Chondrocyte (in vitro differentiated cells): Measurements from ENCODE around the gene SLCO3A1. TPM values are rescaled to one million over a fixed set of nuclear protein-coding genes. Genes with fewer than 3 reads are reported as not detected.

Experiments
- DNase-seq: peaks from one replicate; pipeline ENCODE4 v3.0.0; 2021; ENCODE audit warnings: mixed read lengths, low spot score
- H3K27ac Mint-ChIP-seq: one replicate; pipeline ENCODE4 v1.8.0; 2021; ENCODE audit warnings: mild to moderate bottlenecking, moderate library complexity, mixed read lengths; ENCODE audit not compliant: unreplicated experiment
- H3K27me3 Mint-ChIP-seq: 2 replicates; pipeline ENCODE4 v1.8.0; 2021; ENCODE audit warnings: low read depth, mixed read lengths
- H3K36me3 Mint-ChIP-seq: 2 replicates; pipeline ENCODE4 v1.8.0; 2021; ENCODE audit warnings: low read depth, mixed read lengths
- H3K4me1 Mint-ChIP-seq: 2 replicates; pipeline ENCODE4 v1.8.0; 2021; ENCODE audit warnings: low read depth, mild to moderate bottlenecking, mixed read lengths
- H3K4me3 Mint-ChIP-seq: one replicate; pipeline ENCODE4 v1.8.0; 2021; ENCODE audit warnings: mild to moderate bottlenecking, moderate library complexity, mixed read lengths; ENCODE audit not compliant: unreplicated experiment
- H3K9me3 Mint-ChIP-seq: 2 replicates; pipeline ENCODE4 v1.8.0; 2021; ENCODE audit warnings: low read depth, mixed read lengths
- total RNA-seq: library from RNA; stranded (reverse); gene quantifications from 3 replicates; pipeline ENCODE4 v1.2.1, GENCODE V29; 2021
- TF ChIP-seq, protein P1 (sequence below): fragments of 200-600 bp; sonication (generic); IDR thresholded peaks from 2 replicates; pipeline ENCODE4 v1.5.0; 2021; ENCODE audit warnings: antibody characterized with exemption, mild to moderate bottlenecking, moderate library complexity

The SLCO3A1 gene
- total RNA-seq, 1 donor from 2014 or later = 3.7 TPM

- no peak overlapping the region for H3K27ac Mint-ChIP-seq
- TF ChIP-seq, protein P1, sequence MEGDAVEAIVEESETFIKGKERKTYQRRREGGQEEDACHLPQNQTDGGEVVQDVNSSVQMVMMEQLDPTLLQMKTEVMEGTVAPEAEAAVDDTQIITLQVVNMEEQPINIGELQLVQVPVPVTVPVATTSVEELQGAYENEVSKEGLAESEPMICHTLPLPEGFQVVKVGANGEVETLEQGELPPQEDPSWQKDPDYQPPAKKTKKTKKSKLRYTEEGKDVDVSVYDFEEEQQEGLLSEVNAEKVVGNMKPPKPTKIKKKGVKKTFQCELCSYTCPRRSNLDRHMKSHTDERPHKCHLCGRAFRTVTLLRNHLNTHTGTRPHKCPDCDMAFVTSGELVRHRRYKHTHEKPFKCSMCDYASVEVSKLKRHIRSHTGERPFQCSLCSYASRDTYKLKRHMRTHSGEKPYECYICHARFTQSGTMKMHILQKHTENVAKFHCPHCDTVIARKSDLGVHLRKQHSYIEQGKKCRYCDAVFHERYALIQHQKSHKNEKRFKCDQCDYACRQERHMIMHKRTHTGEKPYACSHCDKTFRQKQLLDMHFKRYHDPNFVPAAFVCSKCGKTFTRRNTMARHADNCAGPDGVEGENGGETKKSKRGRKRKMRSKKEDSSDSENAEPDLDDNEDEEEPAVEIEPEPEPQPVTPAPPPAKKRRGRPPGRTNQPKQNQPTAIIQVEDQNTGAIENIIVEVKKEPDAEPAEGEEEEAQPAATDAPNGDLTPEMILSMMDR = no peak
- no peak for DNase-seq
- no peaks in the 10 kb centered on the region for H3K4me1 Mint-ChIP-seq
- H3K9me3 Mint-ChIP-seq = peaks cover 7% of the 10 kb centered on the region
- H3K4me3 Mint-ChIP-seq = no peak overlapping the region
- H3K27me3 Mint-ChIP-seq = peaks cover 5% of the 10 kb centered on the region
- no peaks in the 10 kb centered on the region for H3K36me3 Mint-ChIP-seq
These were observed 41.1 kb downstream of the SLCO3A1 start for GRCh38 chr15:91894606-91895005.

- H3K4me3 Mint-ChIP-seq = no peak overlapping the region
- peaks cover 7% of the 10 kb centered on the region for H3K9me3 Mint-ChIP-seq
- H3K27ac Mint-ChIP-seq = no peak overlapping the region
- TF ChIP-seq, protein P1 = no peak
- DNase-seq = no peak
- no peaks in the 10 kb centered on the region for H3K4me1 Mint-ChIP-seq
- no peaks in the 10 kb centered on the region for H3K36me3 Mint-ChIP-seq
- peaks cover 5% of the 10 kb centered on the region for H3K27me3 Mint-ChIP-seq
These were observed 41.5 kb downstream of the SLCO3A1 start for GRCh38 chr15:91895051-91895450.

DNA sequence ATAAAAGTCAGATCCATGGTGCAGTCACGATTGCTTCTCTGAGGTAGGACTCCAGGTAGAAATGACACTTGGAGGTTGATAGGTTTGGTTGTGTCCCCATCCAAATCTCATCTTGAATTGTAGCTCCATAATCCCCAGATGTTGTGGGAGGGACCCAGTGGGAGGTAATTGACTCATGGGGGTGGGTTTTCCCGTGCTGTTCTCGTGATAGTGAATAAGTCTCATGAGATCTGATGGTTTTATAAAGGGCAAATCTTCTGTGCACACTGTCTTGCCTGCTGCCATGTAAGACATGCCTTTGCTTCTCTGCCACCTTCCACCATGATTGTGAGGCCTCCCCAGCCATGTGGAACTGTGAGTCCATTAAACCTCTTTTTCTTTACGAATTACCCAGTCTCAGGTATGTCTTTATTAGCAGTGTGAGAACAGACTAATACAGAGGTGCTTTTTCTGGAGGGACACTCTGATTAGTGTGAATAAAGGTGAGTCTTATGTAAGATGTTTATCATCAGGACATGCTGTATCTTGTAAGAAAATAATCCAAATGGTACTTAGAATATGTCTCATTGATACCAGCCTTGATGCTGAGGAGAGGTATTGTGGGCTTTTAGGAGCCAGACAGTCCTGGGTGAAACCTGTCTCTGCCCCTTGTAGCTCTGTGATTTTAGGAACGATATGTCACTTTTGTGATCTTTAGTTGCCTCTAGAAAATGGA is 43.0 kb downstream of the SLCO3A1 start:
- Mint-ChIP-seq H3K27ac (no peak overlapping the region), H3K36me3 (no peaks in the 10 kb centered on the region), H3K4me1 (no peaks in the 10 kb centered on the region), H3K4me3 (no peak overlapping the region), H3K9me3 (peaks cover 13% of the 10 kb centered on the region), H3K27me3 (peaks cover 7% of the 10 kb centered on the region)
- DNase-seq = no peak
- TF ChIP-seq, protein P1 = no peak

GRCh38 chr15:91897585-91898372 is 44.3 kb downstream of the SLCO3A1 start:
- H3K27ac Mint-ChIP-seq = no peak overlapping the region
- H3K36me3 Mint-ChIP-seq = no peaks in the 10 kb centered on the region
- H3K27me3 Mint-ChIP-seq = peaks cover 7% of the 10 kb centered on the region
- peaks cover 18% of the 10 kb centered on the region for H3K9me3 Mint-ChIP-seq
- H3K4me1 Mint-ChIP-seq = no peaks in the 10 kb centered on the region
- DNase-seq = no peak
- TF ChIP-seq, protein P1 = no peak
- H3K4me3 Mint-ChIP-seq = no peak overlapping the region

GRCh38 chr15:91898843-91899242 is 45.3 kb downstream of the SLCO3A1 start:
- Mint-ChIP-seq H3K27ac (no peak overlapping the region), H3K4me3 (no peak overlapping the region), H3K27me3 (peaks cover 7% of the 10 kb centered on the region), H3K9me3 (peaks cover 16% of the 10 kb centered on the region), H3K4me1 (no peaks in the 10 kb centered on the region), H3K36me3 (no peaks in the 10 kb centered on the region)
- no peak for DNase-seq
- TF ChIP-seq, protein P1 = no peak
